Stomach (tissue), 9 donors: ENCODE data around the gene AKAP9. TPM values are rescaled to one million over a fixed set of nuclear protein-coding genes. Genes with fewer than 3 reads are reported as not detected.
"Not testable (repeated sequence)": the region's sequence is repeated elsewhere in the genome, so short reads cannot be mapped to it uniquely, and the experiment has no call there.

Source experiments
- DNase-seq, 2 donors: peaks; one replicate each; pipeline versions ENCODE4 v3.0.0 to v3.0.0-alpha.2; 2013 to 2019
- H3K27ac ChIP-seq, 5 donors: fragments of 200-600 bp in 4 of 5; sonication (generic) in 4 of 5; one replicate each; pipeline ENCODE4 v1.5.1; 2013 to 2019; ENCODE audit warnings: mild to moderate bottlenecking in 1 of 5, moderate library complexity in 1 of 5
- H3K27me3 ChIP-seq, 3 donors: fragments of 200-600 bp; sonication (generic); one replicate each; pipeline ENCODE4 v1.5.1; 2017 to 2019; ENCODE audit warnings: mixed run types in 1 of 3
- H3K36me3 ChIP-seq, 4 donors: fragments of 200-600 bp; sonication (generic); 1 replicate in 3 of 4; 2 replicates in 1 of 4; pipeline ENCODE4 v1.5.1; 2016 to 2019
- H3K4me1 ChIP-seq, 4 donors: fragments of 200-600 bp; sonication (generic); one replicate each; pipeline ENCODE4 v1.5.1; 2016 to 2019
- H3K4me3 ChIP-seq, 4 donors: fragments of 200-600 bp; sonication (generic) in 3 of 4; one replicate each; pipeline ENCODE4 v1.5.1; 2016 to 2019; ENCODE audit warnings: mild to moderate bottlenecking in 1 of 4
- H3K9me3 ChIP-seq, 4 donors: fragments of 200-600 bp; sonication (generic); one replicate each; pipeline ENCODE4 v1.5.1; 2016 to 2019
- CTCF ChIP-seq, 7 experiments: fragments of 450-650 bp in 4 of 7; fragments of 200-600 bp in 3 of 7; sonication (generic) in 3 of 7; IDR thresholded peaks; one replicate each; pipeline ENCODE4 v1.5.1; 2016 to 2019; ENCODE audit warnings: antibody characterized with exemption in 7 of 7, control low read depth in 2 of 7, mild to moderate bottlenecking in 1 of 7
- EP300 ChIP-seq: sonication (generic); formaldehyde crosslinking; IDR thresholded peaks from one replicate; pipeline ENCODE4 v1.6.1; 2017; ENCODE audit warnings: antibody characterized with exemption
- POLR2A ChIP-seq, 4 donors: fragments of 450-650 bp; IDR thresholded peaks; one replicate each; pipeline ENCODE4 v1.6.1; 2016; ENCODE audit warnings: antibody characterized with exemption in 4 of 4, control low read depth in 2 of 4, mild to moderate bottlenecking in 1 of 4, moderate library complexity in 1 of 4
- POLR2AphosphoS5 ChIP-seq, 3 donors: sonication (generic); formaldehyde crosslinking; IDR thresholded peaks; one replicate each; pipeline ENCODE4 v1.6.1; 2016; ENCODE audit warnings: antibody characterized with exemption in 3 of 3
- WGBS, 5 donors: extraction: QIAGEN DNeasy Blood & Tissue Kit in 3 of 5; methylation state at CpG; one replicate each; pipeline versions ENCODE4 v1.1.5 to v1.1.7; 2013 to 2018; 5-methylcytosine and 5-hydroxymethylcytosine counted together
- intact Hi-C: fragments of 100-400 bp; cut with DNase I; formaldehyde crosslinking; loops from one replicate; pipeline ENCODE4 v1.15.1; 2023; ENCODE audit warnings: low total_unique reads
- polyA plus RNA-seq, 3 donors: library from polyadenylated mRNA; stranded (reverse); fragments of 200-250 nt; gene quantifications; one replicate each; pipeline ENCODE4 v1.2.3, GENCODE V29; 2013
- total RNA-seq, 5 donors: library from RNA; depleted of rRNA; stranded (reverse); fragments of >200 nt; gene quantifications; one replicate each; pipeline versions ENCODE4 v1.1.0 to v1.2.3, GENCODE V29; 2014 to 2016
- donor health status: healthy with polysubstance abuse.
- donor health status: Bipolar disorder and iron deficiency.
- donor health status: healthy.

Gene AKAP9
- total and polyA plus RNA-seq, 8 donors: 5.7 to 149 (median 113) TPM

- TF ChIP-seq EP300 (no peak), POLR2A (IDR thresholded peaks at IDR 0.05) (no peak), POLR2AphosphoS5 (IDR thresholded peaks at IDR 0.05) (no peak), CTCF (IDR thresholded peaks at IDR 0.05) (no peak)
- H3K4me3 ChIP-seq: no peak overlapping the region
- WGBS, 5 donors: 81 to 100% (median 92%) methylated on average over 1 of the region's 1 CpG
- H3K27me3 ChIP-seq: no peaks in the 10 kb centered on the region
- DNase-seq: peak in 1 of 2 donors; percentile 8
- H3K4me1 ChIP-seq: no peaks in the 10 kb centered on the region
- H3K9me3 ChIP-seq: no peaks in the 10 kb centered on the region
- H3K36me3 ChIP-seq: peaks cover 58 to 98% (median 96%) of the 10 kb centered on the region in 4 donors
- intact Hi-C loops: no loop called here
- no peak overlapping the region for H3K27ac ChIP-seq
Observed at GRCh38 chr7:92095380-92095779, 154.7 kb downstream of the AKAP9 start.

- DNase-seq: peak in 1 of 2 donors; percentile 20
- H3K4me1 ChIP-seq: no peaks in the 10 kb centered on the region
- no peak overlapping the region for H3K4me3 ChIP-seq
- peaks cover 54 to 100% (median 99%) of the 10 kb centered on the region in 4 donors for H3K36me3 ChIP-seq
- no peaks in the 10 kb centered on the region for H3K9me3 ChIP-seq
- intact Hi-C loops: no loop called here
- no peaks in the 10 kb centered on the region for H3K27me3 ChIP-seq
- no peak overlapping the region for H3K27ac ChIP-seq
- 91 to 100% (median 95%) methylated on average over 1 of the region's 1 CpG for WGBS, 5 donors
- TF ChIP-seq POLR2A (IDR thresholded peaks at IDR 0.05) (no peak), CTCF (IDR thresholded peaks at IDR 0.05) (no peak)
Observed at GRCh38 chr7:92100534-92100933, 159.9 kb downstream of the AKAP9 start.

GRCh38 chr7:92102862-92103261 lies 162.2 kb downstream of the AKAP9 start:
- intact Hi-C loops, H3K27me3 ChIP-seq, H3K4me3 ChIP-seq, H3K27ac ChIP-seq, DNase-seq, H3K9me3 ChIP-seq, H3K4me1 ChIP-seq: not testable (repeated sequence)
- 89 to 95% (median 93%) methylated on average over 5 of the region's 5 CpGs for WGBS, 5 donors
- H3K36me3 ChIP-seq: peaks cover 37 to 100% (median 96%) of the 10 kb centered on the region in 4 donors

- H3K27me3 ChIP-seq: no peaks in the 10 kb centered on the region
- TF ChIP-seq CTCF (IDR thresholded peaks at IDR 0.05) (no peak), POLR2AphosphoS5 (IDR thresholded peaks at IDR 0.05) (no peak), EP300 (no peak), POLR2A (IDR thresholded peaks at IDR 0.05) (no peak)
- intact Hi-C loops: no loop called here
- 92 to 96% (median 94%) methylated on average over 8 of the region's 8 CpGs for WGBS, 5 donors
- H3K36me3 ChIP-seq: peaks cover 11 to 89% (median 84%) of the 10 kb centered on the region in 4 donors
- no peaks in the 10 kb centered on the region for H3K9me3 ChIP-seq
- no peak overlapping the region for H3K27ac ChIP-seq
- no peaks in the 10 kb centered on the region for H3K4me1 ChIP-seq
- no peak overlapping the region for H3K4me3 ChIP-seq
- no peak for DNase-seq
Observed at GRCh38 chr7:92108821-92109220, 168.2 kb downstream of the AKAP9 start.

GRCh38 chr7:92110857-92111256 lies 170.2 kb downstream of the AKAP9 start:
- WGBS, 5 donors: 79 to 94% (median 83%) methylated on average over 2 of the region's 2 CpGs
- Histone ChIP-seq H3K27ac (no peak overlapping the region), H3K4me1 (no peaks in the 10 kb centered on the region), H3K9me3 (no peaks in the 10 kb centered on the region), H3K4me3 (no peak overlapping the region), H3K27me3 (no peaks in the 10 kb centered on the region), H3K36me3 (peaks cover 13 to 82% (median 79%) of the 10 kb centered on the region in 4 donors)
- TF ChIP-seq CTCF (IDR thresholded peaks at IDR 0.05) (no peak), POLR2A (IDR thresholded peaks at IDR 0.05) (no peak), POLR2AphosphoS5 (IDR thresholded peaks at IDR 0.05) (no peak), EP300 (no peak)
- DNase-seq: no peak
- intact Hi-C loops: no loop called here
